ENCODE measurements around the gene ANKRD29. TPM values are rescaled to one million over a fixed set of nuclear protein-coding genes. Genes with fewer than 3 reads are reported as not detected.
A peak's percentile ranks its signal among the peaks of the same experiment; 100 is the strongest.

The ANKRD29 gene
- total and polyA plus RNA-seq, 7 experiments from 2014 or later: 0.11 to 0.58 (median 0.18) TPM; not detected in 2

DNA sequence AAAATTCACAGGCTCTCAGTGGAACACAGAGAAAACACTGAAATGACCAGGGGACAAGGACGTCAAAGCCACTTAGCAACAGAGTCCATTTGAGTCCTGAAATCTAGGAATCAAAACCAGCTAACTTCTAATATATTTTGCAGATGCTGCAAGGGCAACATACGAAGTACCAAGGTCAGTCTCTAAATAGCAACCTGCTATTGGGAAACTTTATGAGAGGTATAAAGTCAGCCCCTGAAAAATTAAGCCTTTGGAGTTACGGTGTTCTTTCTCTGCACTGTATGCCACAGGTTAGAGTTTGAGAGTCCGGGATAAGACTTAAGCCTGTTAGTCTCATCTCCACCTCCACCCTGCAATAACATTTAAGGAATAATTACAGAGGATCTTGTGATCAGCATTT lies 89.7 kb downstream of the ANKRD29 start:
- CTCF ChIA-PET: no interaction called here
- intact Hi-C loops (cut with micrococcal nuclease): no loop called here
- no peak for DNase-seq
- H3K36me3 Mint-ChIP-seq: peaks cover 8 to 38% (median 24%) of the 10 kb centered on the region in 5 donors
- no peaks in the 10 kb centered on the region for H3K9me3 Mint-ChIP-seq
- peaks cover 17 to 61% of the 10 kb centered on the region in 2 donors for H3K4me1 ChIP-seq (ENCODE audit: control insufficient read depth in 2 of 2, insufficient read depth in 2 of 2, low read length in 2 of 2)
- no peaks in the 10 kb centered on the region for H3K27me3 Mint-ChIP-seq
- H3K4me1 Mint-ChIP-seq: peaks cover 21 to 52% (median 36%) of the 10 kb centered on the region in 7 donors
- H3K9me3 ChIP-seq (ENCODE audit: control insufficient read depth in 2 of 3, low read length in 3 of 3): no peaks in the 10 kb centered on the region
- H3K27ac ChIP-seq (ENCODE audit: low read depth, low read length): no peak overlapping the region
- H3K4me3 Mint-ChIP-seq: peak overlapping the region in 1 of 10 donors; percentile 15
- POLR2A ChIA-PET: interaction anchor here (0.7 kb wide), 1 partner anchor 45 kb away, joined by 4 read pairs; no protein-coding TSS in a partner anchor
- H3K4me3 ChIP-seq (ENCODE audit: low read length): no peak overlapping the region
- peaks cover 0 to 16% (median 12%) of the 10 kb centered on the region in 3 experiments for H3K36me3 ChIP-seq (ENCODE audit: control insufficient read depth in 2 of 3, insufficient read depth in 3 of 3, low read length in 3 of 3)
- peak overlapping the region in 4 of 9 donors; percentile 56 to 91 (median 72) for H3K27ac Mint-ChIP-seq
- ATAC-seq: no peak
- no peaks in the 10 kb centered on the region for H3K27me3 ChIP-seq (ENCODE audit: control insufficient read depth in 2 of 2, insufficient read depth in 2 of 2, low read length in 2 of 2)

DNA sequence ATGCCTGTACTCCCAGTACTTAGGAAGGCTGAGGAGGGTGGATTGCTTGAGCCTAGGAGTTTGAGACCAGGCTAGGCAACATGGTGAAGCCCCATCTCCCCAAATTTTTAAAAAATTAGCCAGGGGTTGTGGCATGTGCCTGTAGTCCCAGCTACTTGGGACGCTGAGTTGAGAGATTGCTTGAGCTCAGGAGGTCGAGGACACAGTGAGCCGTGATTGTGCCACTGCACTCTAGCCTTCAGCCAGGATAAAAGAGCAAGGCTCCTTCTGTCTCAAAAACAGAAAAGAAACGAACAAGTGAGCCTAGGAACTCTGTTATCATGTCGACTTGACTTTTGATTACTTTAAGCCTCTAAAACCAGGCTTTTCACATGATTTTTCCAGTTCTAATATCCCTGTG lies 90.1 kb downstream of the ANKRD29 start:
- Mint-ChIP-seq H3K4me3 (no peak overlapping the region), H3K9me3 (no peaks in the 10 kb centered on the region), H3K27me3 (no peaks in the 10 kb centered on the region), H3K4me1 (peaks cover 21 to 50% (median 36%) of the 10 kb centered on the region in 7 donors), H3K36me3 (peaks cover 9 to 41% (median 26%) of the 10 kb centered on the region in 5 donors), H3K27ac (peak overlapping the region in 3 of 9 donors; percentile 31 to 66 (median 34))
- CTCF ChIA-PET: interaction anchor here (1.0 to 1.3 kb wide), 2 partner anchors 11 to 16 kb away, joined by 3 to 4 read pairs; no protein-coding TSS in a partner anchor
- Histone ChIP-seq H3K4me3 (ENCODE audit: low read length) (no peak overlapping the region), H3K27me3 (ENCODE audit: control insufficient read depth in 2 of 2, insufficient read depth in 2 of 2, low read length in 2 of 2) (no peaks in the 10 kb centered on the region), H3K27ac (ENCODE audit: low read depth, low read length) (no peak overlapping the region), H3K9me3 (ENCODE audit: control insufficient read depth in 2 of 3, low read length in 3 of 3) (no peaks in the 10 kb centered on the region), H3K4me1 (ENCODE audit: control insufficient read depth in 2 of 2, insufficient read depth in 2 of 2, low read length in 2 of 2) (peaks cover 17 to 61% of the 10 kb centered on the region in 2 donors), H3K36me3 (ENCODE audit: control insufficient read depth in 2 of 3, insufficient read depth in 3 of 3, low read length in 3 of 3) (peaks cover 0 to 17% (median 13%) of the 10 kb centered on the region in 3 experiments)
- intact Hi-C loops (cut with micrococcal nuclease): no loop called here
- DNase-seq (no peak), ATAC-seq (no peak)
- POLR2A ChIA-PET: interaction anchor here (0.7 kb wide), 1 partner anchor 45 kb away, joined by 4 read pairs; no protein-coding TSS in a partner anchor

DNA sequence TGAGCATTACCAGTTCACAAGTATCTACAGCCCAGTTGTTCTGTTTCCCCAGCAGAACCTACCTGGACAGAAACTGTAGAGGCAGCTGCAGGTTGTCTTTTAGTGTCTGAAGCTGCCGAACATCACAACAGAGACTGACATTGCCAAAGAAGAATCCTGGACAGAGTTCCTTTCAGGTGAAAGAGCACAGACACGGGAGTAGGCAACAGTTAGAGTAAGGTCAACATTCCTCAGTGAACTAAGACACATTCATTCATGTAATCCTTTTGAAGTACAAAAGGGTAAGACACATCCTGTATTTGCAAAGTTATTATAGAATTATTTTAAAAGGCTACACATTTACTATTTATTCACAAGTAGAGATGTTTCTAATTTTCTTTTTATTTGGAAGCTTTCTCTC lies 90.7 kb downstream of the ANKRD29 start:
- peaks cover 13 to 46% (median 30%) of the 10 kb centered on the region in 5 donors for H3K36me3 Mint-ChIP-seq
- no peak overlapping the region for H3K4me3 Mint-ChIP-seq
- ChIA-PET CTCF (interaction anchor here (0.6 to 1.3 kb wide), 3 partner anchors 10 to 241 kb away, joined by 3 to 4 read pairs (median 4); no protein-coding TSS in a partner anchor), POLR2A (no interaction called here)
- peaks cover 17 to 61% of the 10 kb centered on the region in 2 donors for H3K4me1 ChIP-seq (ENCODE audit: control insufficient read depth in 2 of 2, insufficient read depth in 2 of 2, low read length in 2 of 2)
- ATAC-seq: no peak
- H3K4me3 ChIP-seq (ENCODE audit: low read length): no peak overlapping the region
- no peaks in the 10 kb centered on the region for H3K9me3 ChIP-seq (ENCODE audit: control insufficient read depth in 2 of 3, low read length in 3 of 3)
- H3K27me3 ChIP-seq (ENCODE audit: control insufficient read depth in 2 of 2, insufficient read depth in 2 of 2, low read length in 2 of 2): no peaks in the 10 kb centered on the region
- H3K27me3 Mint-ChIP-seq: no peaks in the 10 kb centered on the region
- no peak overlapping the region for H3K27ac ChIP-seq (ENCODE audit: low read depth, low read length)
- H3K4me1 Mint-ChIP-seq: peaks cover 21 to 50% (median 36%) of the 10 kb centered on the region in 7 donors
- intact Hi-C loops (cut with micrococcal nuclease): no loop called here
- DNase-seq: no peak
- H3K27ac Mint-ChIP-seq: peak overlapping the region in 4 of 9 donors; percentile 31 to 88 (median 50)
- H3K9me3 Mint-ChIP-seq: peaks cover 0 to 1% (median 0%) of the 10 kb centered on the region in 11 donors
- H3K36me3 ChIP-seq (ENCODE audit: control insufficient read depth in 2 of 3, insufficient read depth in 3 of 3, low read length in 3 of 3): peaks cover 0 to 23% (median 18%) of the 10 kb centered on the region in 3 experiments

DNA sequence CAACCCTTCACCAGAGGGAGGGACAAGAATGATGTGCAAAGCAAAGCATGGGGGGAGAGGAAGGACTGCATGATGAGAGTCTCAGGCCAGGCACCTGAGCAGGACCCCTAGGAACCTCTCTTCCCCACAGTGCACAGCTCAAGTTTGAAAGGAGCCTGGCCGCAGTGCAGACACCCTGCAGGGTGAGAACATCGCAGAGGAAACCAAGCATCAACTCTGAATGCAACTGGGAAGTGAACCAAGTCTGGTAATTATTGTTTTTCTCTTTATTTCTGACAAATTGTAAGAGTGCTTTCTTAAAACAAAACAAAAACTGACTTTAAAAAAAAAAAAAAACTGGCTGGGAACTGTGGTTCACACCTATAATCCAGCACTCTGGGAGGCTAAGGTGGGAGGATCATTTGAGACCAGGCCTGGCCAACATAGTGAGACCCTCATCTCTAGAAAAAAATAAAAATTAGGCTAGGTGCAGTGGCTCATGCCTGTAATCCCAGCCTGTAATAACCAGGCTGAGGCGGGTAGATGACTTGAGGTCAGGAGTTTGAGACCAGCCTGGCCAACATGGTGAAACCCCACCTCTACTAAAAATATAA lies 91.7 kb downstream of the ANKRD29 start:
- Mint-ChIP-seq H3K27me3 (no peaks in the 10 kb centered on the region), H3K9me3 (peaks cover 0 to 1% (median 0%) of the 10 kb centered on the region in 11 donors), H3K27ac (peak overlapping the region in 1 of 9 donors; percentile 18), H3K4me3 (peak overlapping the region in 1 of 10 donors; percentile 49), H3K36me3 (peaks cover 19 to 48% (median 27%) of the 10 kb centered on the region in 5 donors), H3K4me1 (peaks cover 18 to 45% (median 32%) of the 10 kb centered on the region in 7 donors)
- ChIA-PET POLR2A (no interaction called here), CTCF (interaction anchor here (1.3 kb wide), 1 partner anchor 18 kb away, joined by 3 read pairs; no protein-coding TSS in a partner anchor)
- peaks cover 0 to 33% (median 22%) of the 10 kb centered on the region in 3 experiments for H3K36me3 ChIP-seq (ENCODE audit: control insufficient read depth in 2 of 3, insufficient read depth in 3 of 3, low read length in 3 of 3)
- no peak for DNase-seq
- no peak overlapping the region for H3K27ac ChIP-seq (ENCODE audit: low read depth, low read length)
- intact Hi-C loops (cut with micrococcal nuclease): no loop called here
- H3K4me3 ChIP-seq (ENCODE audit: low read length): no peak overlapping the region
- ATAC-seq: peak; percentile 74
- H3K27me3 ChIP-seq (ENCODE audit: control insufficient read depth in 2 of 2, insufficient read depth in 2 of 2, low read length in 2 of 2): no peaks in the 10 kb centered on the region
- H3K9me3 ChIP-seq (ENCODE audit: control insufficient read depth in 2 of 3, low read length in 3 of 3): no peaks in the 10 kb centered on the region
- peaks cover 17 to 57% of the 10 kb centered on the region in 2 donors for H3K4me1 ChIP-seq (ENCODE audit: control insufficient read depth in 2 of 2, insufficient read depth in 2 of 2, low read length in 2 of 2)

DNA sequence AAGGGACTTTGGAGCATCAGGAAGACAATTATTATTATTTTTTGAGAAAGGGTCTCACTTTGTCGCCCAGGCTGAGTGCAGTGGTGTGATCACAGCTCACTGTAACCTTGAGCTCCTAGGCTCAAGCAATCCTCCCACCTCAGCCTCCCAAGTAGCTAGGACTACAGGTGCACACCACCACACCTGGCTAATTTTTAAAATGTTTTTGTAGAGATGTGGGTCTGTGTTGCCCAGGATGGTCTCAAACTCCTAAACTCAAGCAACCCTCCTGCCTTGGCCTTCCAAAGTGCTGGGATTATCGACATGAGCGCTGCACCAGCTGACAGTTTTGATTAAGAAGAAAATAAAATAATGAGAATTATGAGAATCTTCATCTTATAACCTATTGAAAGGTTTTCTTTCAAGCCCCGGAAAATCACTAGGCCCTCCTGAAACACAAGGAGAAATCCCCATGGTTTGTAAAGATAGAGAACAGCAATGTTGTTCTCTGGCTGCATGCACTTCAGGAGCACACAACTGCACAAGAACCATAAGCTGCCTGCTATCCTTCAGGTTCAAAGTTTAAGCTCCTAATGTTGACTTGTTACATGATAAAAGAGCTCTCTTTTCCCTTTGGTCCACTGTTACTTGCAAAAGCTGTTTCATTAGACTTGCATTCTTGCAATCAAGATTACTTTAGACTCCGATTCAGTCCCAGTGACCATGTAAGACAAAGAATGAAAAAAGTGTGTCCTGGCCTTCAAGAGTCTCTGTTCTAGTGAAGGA lies 93.2 kb downstream of the ANKRD29 start:
- no peaks in the 10 kb centered on the region for H3K27me3 Mint-ChIP-seq
- Histone ChIP-seq H3K4me1 (ENCODE audit: control insufficient read depth in 2 of 2, insufficient read depth in 2 of 2, low read length in 2 of 2) (peaks cover 8 to 45% of the 10 kb centered on the region in 2 donors), H3K27me3 (ENCODE audit: control insufficient read depth in 2 of 2, insufficient read depth in 2 of 2, low read length in 2 of 2) (no peaks in the 10 kb centered on the region), H3K9me3 (ENCODE audit: control insufficient read depth in 2 of 3, low read length in 3 of 3) (no peaks in the 10 kb centered on the region), H3K27ac (ENCODE audit: low read depth, low read length) (no peak overlapping the region), H3K4me3 (ENCODE audit: low read length) (no peak overlapping the region), H3K36me3 (ENCODE audit: control insufficient read depth in 2 of 3, insufficient read depth in 3 of 3, low read length in 3 of 3) (peaks cover 0 to 37% (median 22%) of the 10 kb centered on the region in 3 experiments)
- ChIA-PET CTCF (interaction anchor here (0.5 to 1.0 kb wide), 2 partner anchors 10 to 55 kb away, joined by 3 to 4 read pairs; no protein-coding TSS in a partner anchor), POLR2A (no interaction called here)
- ATAC-seq (no peak), DNase-seq (no peak)
- H3K9me3 Mint-ChIP-seq: peaks cover 0 to 1% (median 0%) of the 10 kb centered on the region in 11 donors
- no peak overlapping the region for H3K27ac Mint-ChIP-seq
- intact Hi-C loops (cut with micrococcal nuclease): no loop called here
- H3K4me1 Mint-ChIP-seq: peaks cover 12 to 34% (median 22%) of the 10 kb centered on the region in 7 donors
- H3K36me3 Mint-ChIP-seq: peaks cover 24 to 59% (median 33%) of the 10 kb centered on the region in 5 donors
- H3K4me3 Mint-ChIP-seq: no peak overlapping the region

DNA sequence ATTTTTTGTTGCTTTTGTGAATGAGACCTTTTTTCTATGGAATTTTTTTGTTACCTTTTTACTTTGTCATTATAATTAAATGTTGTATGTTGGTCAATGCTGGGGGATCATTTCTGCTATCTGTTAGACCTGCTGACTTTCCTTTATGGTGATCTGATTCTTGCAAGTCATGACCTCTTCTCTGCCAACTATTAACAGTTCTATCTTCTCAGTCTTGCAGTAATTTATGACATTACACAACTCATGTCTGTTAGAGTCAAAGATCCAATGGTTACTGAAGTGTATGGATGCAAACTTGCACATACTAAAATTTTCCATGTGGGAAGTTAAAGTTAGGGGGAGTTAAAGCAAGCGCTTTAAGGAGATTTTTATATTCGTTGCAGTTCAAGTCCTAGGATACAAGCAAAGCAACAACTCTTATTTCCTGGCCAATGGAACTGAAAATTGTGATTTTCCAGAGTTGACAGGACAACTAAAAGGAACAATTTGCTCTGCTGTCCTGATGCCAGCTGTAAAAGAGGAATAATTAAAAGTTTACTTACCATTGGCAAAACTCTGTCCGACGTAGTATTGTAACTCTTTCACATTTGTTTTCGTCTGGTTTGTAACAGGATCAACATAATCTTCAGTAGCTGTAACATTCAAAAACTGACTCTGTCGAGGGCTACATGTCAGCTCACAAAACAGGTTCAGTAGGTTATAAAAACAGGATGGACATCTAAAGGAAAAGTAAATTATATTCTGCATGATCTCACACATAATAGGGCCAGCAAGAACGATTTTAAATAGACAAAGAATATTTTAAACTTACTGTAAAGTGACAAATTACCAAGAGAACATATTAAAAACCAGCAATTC lies 94.2 kb downstream of the ANKRD29 start:
- CTCF ChIA-PET: interaction anchor here (0.5 to 1.0 kb wide), 3 partner anchors 11 to 56 kb away, joined by 3 to 4 read pairs (median 3); no protein-coding TSS in a partner anchor
- Histone ChIP-seq H3K9me3 (ENCODE audit: control insufficient read depth in 2 of 3, low read length in 3 of 3) (no peaks in the 10 kb centered on the region), H3K4me3 (ENCODE audit: low read length) (no peak overlapping the region), H3K36me3 (ENCODE audit: control insufficient read depth in 2 of 3, insufficient read depth in 3 of 3, low read length in 3 of 3) (peaks cover 0 to 42% (median 22%) of the 10 kb centered on the region in 3 experiments), H3K27me3 (ENCODE audit: control insufficient read depth in 2 of 2, insufficient read depth in 2 of 2, low read length in 2 of 2) (no peaks in the 10 kb centered on the region), H3K27ac (ENCODE audit: low read depth, low read length) (no peak overlapping the region), H3K4me1 (ENCODE audit: control insufficient read depth in 2 of 2, insufficient read depth in 2 of 2, low read length in 2 of 2) (peaks cover 0 to 36% of the 10 kb centered on the region in 2 donors)
- Mint-ChIP-seq H3K4me1 (peaks cover 3 to 28% (median 12%) of the 10 kb centered on the region in 7 donors), H3K4me3 (no peak overlapping the region), H3K36me3 (peaks cover 24 to 64% (median 33%) of the 10 kb centered on the region in 5 donors), H3K27me3 (no peaks in the 10 kb centered on the region), H3K27ac (peak overlapping the region in 1 of 9 donors; percentile 17), H3K9me3 (peaks cover 0 to 1% (median 0%) of the 10 kb centered on the region in 11 donors)
- POLR2A ChIA-PET: no interaction called here
- ATAC-seq (no peak), DNase-seq (no peak)
- intact Hi-C loops (cut with micrococcal nuclease): no loop called here

Data from naive thymus-derived CD4-positive, alpha-beta T cell (primary cell).